Activated naive CD4-positive, alpha-beta T cell (primary cell): ENCODE data around the gene MPZL3.
"Not testable (repeated sequence)": the region's sequence is repeated elsewhere in the genome, so short reads cannot be mapped to it uniquely, and the experiment has no call there.

Source experiments
- DNase-seq, 4 experiments: peaks; one replicate each; lab custom pipeline; 2025; lab: John Stamatoyannopoulos, UW

MPZL3 gene

GRCh38 chr11:118184784-118185579 is 67.2 kb downstream of the MPZL3 start:
- no peak for DNase-seq

GRCh38 chr11:118183691-118184090 is 68.5 kb downstream of the MPZL3 start:
- DNase-seq = not testable (repeated sequence)

DNA sequence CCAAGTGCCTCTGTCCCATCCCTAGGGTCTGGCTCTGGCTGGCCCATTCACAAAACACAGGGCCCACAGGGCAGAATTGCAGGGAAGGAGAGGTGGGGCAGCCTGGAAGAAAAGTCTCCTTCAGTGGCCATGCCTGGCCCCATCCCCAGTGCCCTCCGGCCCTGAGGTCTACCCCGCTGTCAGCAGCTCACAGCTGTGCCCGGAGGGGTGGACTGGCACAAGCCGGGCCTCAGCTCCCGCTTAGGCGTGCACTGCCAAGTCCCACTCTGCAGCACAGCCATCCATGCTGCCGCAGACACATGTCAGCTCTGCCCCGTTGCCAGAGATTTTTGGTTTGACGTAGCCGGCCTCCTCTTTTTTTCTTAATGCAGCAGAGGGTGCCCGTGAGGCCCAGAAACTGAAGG is 71.9 kb downstream of the MPZL3 start:
- DNase-seq = no peak

GRCh38 chr11:118176778-118177134 is 75.4 kb downstream of the MPZL3 start:
- no peak for DNase-seq
